Measurements from ENCODE around the gene PCMTD2.

The PCMTD2 gene

GRCh38 chr20:64241061-64241460, 14.5 kb upstream of the PCMTD2 start:
- DNase-seq (ENCODE audit: low read depth), result no peak
- TF ChIP-seq, protein P1, sequence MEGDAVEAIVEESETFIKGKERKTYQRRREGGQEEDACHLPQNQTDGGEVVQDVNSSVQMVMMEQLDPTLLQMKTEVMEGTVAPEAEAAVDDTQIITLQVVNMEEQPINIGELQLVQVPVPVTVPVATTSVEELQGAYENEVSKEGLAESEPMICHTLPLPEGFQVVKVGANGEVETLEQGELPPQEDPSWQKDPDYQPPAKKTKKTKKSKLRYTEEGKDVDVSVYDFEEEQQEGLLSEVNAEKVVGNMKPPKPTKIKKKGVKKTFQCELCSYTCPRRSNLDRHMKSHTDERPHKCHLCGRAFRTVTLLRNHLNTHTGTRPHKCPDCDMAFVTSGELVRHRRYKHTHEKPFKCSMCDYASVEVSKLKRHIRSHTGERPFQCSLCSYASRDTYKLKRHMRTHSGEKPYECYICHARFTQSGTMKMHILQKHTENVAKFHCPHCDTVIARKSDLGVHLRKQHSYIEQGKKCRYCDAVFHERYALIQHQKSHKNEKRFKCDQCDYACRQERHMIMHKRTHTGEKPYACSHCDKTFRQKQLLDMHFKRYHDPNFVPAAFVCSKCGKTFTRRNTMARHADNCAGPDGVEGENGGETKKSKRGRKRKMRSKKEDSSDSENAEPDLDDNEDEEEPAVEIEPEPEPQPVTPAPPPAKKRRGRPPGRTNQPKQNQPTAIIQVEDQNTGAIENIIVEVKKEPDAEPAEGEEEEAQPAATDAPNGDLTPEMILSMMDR (IDR thresholded peaks at IDR 0.05; ENCODE audit: low read depth, low read length), result no peak
- TF ChIP-seq MYC (IDR thresholded peaks at IDR 0.05; ENCODE audit: low read depth, low read length), result no peak
- no peak for TF ChIP-seq POLR2A (IDR thresholded peaks at IDR 0.05; ENCODE audit: extremely low read depth, insufficient read length)
- TF ChIP-seq, protein P2, sequence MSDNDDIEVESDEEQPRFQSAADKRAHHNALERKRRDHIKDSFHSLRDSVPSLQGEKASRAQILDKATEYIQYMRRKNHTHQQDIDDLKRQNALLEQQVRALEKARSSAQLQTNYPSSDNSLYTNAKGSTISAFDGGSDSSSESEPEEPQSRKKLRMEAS (IDR thresholded peaks at IDR 0.05; ENCODE audit: low read depth, low read length), result no peak
- no peak overlapping the region for H3K4me3 ChIP-seq (ENCODE audit: low read depth, low read length)

DNA sequence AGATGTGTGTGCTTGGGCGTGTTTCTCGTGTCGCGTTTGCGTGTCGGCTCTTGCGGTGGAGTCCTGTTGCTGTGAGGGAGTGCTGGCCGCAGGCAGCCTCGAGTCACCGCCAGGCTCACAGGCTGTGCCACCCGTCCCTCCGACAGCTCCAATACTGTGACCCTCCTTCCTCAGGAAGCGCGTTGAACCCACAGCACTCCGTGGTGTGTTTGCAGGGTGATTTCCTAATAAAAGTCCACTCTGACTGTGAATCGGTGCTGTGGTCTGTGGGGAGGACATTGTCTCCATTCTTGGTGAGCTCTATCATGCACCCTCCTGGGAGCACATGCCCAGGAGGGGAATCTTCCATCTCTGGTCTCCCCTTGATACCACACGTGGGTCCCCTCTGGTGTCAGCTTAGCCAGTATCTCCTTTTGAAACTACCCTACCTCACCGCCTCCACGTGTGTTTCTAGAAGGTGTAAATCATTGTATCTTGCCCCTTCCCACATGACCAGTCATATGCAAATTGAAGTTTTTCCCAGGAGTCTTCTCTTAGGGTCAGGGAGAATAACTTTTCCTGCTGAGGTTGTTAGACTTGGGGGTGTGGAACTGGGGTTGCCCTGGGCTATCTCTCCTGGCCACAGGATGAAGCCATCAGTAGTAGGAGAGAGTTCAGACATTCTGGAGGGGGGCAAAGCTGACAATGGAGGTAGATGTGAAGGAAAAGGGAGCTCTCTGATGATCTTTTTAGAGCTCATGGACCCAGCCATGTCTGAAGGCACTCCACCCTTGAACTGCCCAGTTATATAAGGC, 13.3 kb upstream of the PCMTD2 start:
- TF ChIP-seq POLR2A (IDR thresholded peaks at IDR 0.05; ENCODE audit: extremely low read depth, insufficient read length), result no peak
- TF ChIP-seq MYC (IDR thresholded peaks at IDR 0.05; ENCODE audit: low read depth, low read length), result no peak
- no peak for DNase-seq (ENCODE audit: low read depth)
- H3K4me3 ChIP-seq (ENCODE audit: low read depth, low read length), result no peak overlapping the region

GRCh38 chr20:64242797-64243475, 12.6 kb upstream of the PCMTD2 start:
- TF ChIP-seq POLR2A (IDR thresholded peaks at IDR 0.05; ENCODE audit: extremely low read depth, insufficient read length) (no peak), MYC (IDR thresholded peaks at IDR 0.05; ENCODE audit: low read depth, low read length) (no peak)
- TF ChIP-seq, protein P2 (IDR thresholded peaks at IDR 0.05; ENCODE audit: low read depth, low read length), result no peak
- TF ChIP-seq, protein P1 (IDR thresholded peaks at IDR 0.05; ENCODE audit: low read depth, low read length), result no peak
- H3K4me3 ChIP-seq (ENCODE audit: low read depth, low read length), result no peak overlapping the region
- no peak for DNase-seq (ENCODE audit: low read depth)

- DNase-seq (ENCODE audit: low read depth), result no peak
- H3K4me3 ChIP-seq (ENCODE audit: low read depth, low read length), result no peak overlapping the region
- TF ChIP-seq POLR2A (IDR thresholded peaks at IDR 0.05; ENCODE audit: extremely low read depth, insufficient read length), result no peak
- TF ChIP-seq, protein P1 (IDR thresholded peaks at IDR 0.05; ENCODE audit: low read depth, low read length), result no peak
- TF ChIP-seq MYC (IDR thresholded peaks at IDR 0.05; ENCODE audit: low read depth, low read length), result no peak
- TF ChIP-seq, protein P2 (IDR thresholded peaks at IDR 0.05; ENCODE audit: low read depth, low read length), result no peak
Measured at GRCh38 chr20:64244281-64244805, 11.2 kb upstream of the PCMTD2 start.

DNA sequence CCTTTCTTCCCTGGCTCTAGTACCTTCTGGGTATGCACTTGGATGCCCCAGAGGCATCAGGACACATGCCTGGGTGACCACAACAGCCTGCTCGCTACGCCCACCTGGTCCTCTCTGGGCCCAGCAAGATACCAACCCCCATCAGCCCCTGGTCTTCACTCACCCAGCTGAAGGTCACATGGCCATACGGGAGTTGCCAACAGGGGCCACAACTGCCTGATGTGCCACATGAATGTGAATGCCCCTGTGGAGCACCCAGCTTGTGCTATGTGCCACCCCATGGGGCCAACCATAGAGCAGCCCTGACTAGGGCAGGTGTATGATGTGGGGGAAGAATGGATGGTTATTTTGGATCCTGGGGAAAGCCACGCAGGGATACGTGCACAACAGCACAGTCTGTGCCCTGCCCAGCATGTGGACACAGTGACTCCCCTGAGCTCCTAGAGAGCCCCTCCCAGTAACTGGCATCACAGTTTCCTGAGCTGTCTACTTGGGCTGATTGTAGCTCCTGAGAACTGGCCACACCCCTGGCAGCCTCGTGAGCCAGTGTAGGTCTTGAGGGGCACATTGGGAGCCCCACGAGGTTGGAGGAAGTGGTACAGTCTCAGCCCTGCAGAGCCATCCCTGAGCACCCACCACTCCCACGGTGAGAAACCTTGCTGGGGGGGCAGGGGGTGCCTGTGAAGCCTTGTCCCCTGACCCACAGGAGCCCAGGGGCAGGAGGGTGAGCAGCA, 10.5 kb upstream of the PCMTD2 start:
- no peak overlapping the region for H3K4me3 ChIP-seq (ENCODE audit: low read depth, low read length)
- no peak for DNase-seq (ENCODE audit: low read depth)
- TF ChIP-seq, protein P2 (IDR thresholded peaks at IDR 0.05; ENCODE audit: low read depth, low read length), result no peak
- TF ChIP-seq MYC (IDR thresholded peaks at IDR 0.05; ENCODE audit: low read depth, low read length), result no peak
- TF ChIP-seq, protein P1 (IDR thresholded peaks at IDR 0.05; ENCODE audit: low read depth, low read length), result no peak
- no peak for TF ChIP-seq POLR2A (IDR thresholded peaks at IDR 0.05; ENCODE audit: extremely low read depth, insufficient read length)
